ENCODE measurements around the gene STX8.

STX8 gene

GRCh38 chr17:9436630-9437029, 139.0 kb downstream of the STX8 start:
- TF ChIP-seq CTCF (IDR thresholded peaks at IDR 0.05; ENCODE audit: insufficient read depth, low read depth, low read length, missing control alignments): no peak
- no peak for DNase-seq (ENCODE audit: low read depth)
- no peak overlapping the region for H3K4me3 ChIP-seq (ENCODE audit: low read length)

GRCh38 chr17:9435165-9435564, 140.5 kb downstream of the STX8 start:
- no peak for TF ChIP-seq CTCF (IDR thresholded peaks at IDR 0.05; ENCODE audit: insufficient read depth, low read depth, low read length, missing control alignments)
- no peak overlapping the region for H3K4me3 ChIP-seq (ENCODE audit: low read length)
- DNase-seq (ENCODE audit: low read depth): no peak

GRCh38 chr17:9434642-9435057, 141.0 kb downstream of the STX8 start:
- no peak for TF ChIP-seq CTCF (IDR thresholded peaks at IDR 0.05; ENCODE audit: insufficient read depth, low read depth, low read length, missing control alignments)
- no peak overlapping the region for H3K4me3 ChIP-seq (ENCODE audit: low read length)
- DNase-seq (ENCODE audit: low read depth): no peak

GRCh38 chr17:9432934-9433421, 142.6 kb downstream of the STX8 start:
- no peak for TF ChIP-seq CTCF (IDR thresholded peaks at IDR 0.05; ENCODE audit: insufficient read depth, low read depth, low read length, missing control alignments)
- no peak for DNase-seq (ENCODE audit: low read depth)
- H3K4me3 ChIP-seq (ENCODE audit: low read length): no peak overlapping the region

- no peak for DNase-seq (ENCODE audit: low read depth)
- H3K4me3 ChIP-seq (ENCODE audit: low read length): no peak overlapping the region
- no peak for TF ChIP-seq CTCF (IDR thresholded peaks at IDR 0.05; ENCODE audit: insufficient read depth, low read depth, low read length, missing control alignments)
Observed at GRCh38 chr17:9432134-9432885, 143.3 kb downstream of the STX8 start.

GRCh38 chr17:9431620-9432019, 144.0 kb downstream of the STX8 start:
- DNase-seq (ENCODE audit: low read depth): no peak
- no peak for TF ChIP-seq CTCF (IDR thresholded peaks at IDR 0.05; ENCODE audit: insufficient read depth, low read depth, low read length, missing control alignments)
- H3K4me3 ChIP-seq (ENCODE audit: low read length): no peak overlapping the region
